Hematopoietic multipotent progenitor cell treated with erythropoietin and hydrocortisone succinate and interleukin-3 and kit ligand, for 8 days (in vitro differentiated cells): ENCODE data around the gene PLAC9.

Experiments
- DNase-seq: peaks from one replicate; pipeline ENCODE4 v3.0.0-alpha.2; 2015

Gene PLAC9

GRCh38 chr10:80186364-80187012 lies 54.0 kb downstream of the PLAC9 start:
- no peak for DNase-seq

GRCh38 chr10:80187060-80187459 lies 54.5 kb downstream of the PLAC9 start:
- DNase-seq: no peak

DNA sequence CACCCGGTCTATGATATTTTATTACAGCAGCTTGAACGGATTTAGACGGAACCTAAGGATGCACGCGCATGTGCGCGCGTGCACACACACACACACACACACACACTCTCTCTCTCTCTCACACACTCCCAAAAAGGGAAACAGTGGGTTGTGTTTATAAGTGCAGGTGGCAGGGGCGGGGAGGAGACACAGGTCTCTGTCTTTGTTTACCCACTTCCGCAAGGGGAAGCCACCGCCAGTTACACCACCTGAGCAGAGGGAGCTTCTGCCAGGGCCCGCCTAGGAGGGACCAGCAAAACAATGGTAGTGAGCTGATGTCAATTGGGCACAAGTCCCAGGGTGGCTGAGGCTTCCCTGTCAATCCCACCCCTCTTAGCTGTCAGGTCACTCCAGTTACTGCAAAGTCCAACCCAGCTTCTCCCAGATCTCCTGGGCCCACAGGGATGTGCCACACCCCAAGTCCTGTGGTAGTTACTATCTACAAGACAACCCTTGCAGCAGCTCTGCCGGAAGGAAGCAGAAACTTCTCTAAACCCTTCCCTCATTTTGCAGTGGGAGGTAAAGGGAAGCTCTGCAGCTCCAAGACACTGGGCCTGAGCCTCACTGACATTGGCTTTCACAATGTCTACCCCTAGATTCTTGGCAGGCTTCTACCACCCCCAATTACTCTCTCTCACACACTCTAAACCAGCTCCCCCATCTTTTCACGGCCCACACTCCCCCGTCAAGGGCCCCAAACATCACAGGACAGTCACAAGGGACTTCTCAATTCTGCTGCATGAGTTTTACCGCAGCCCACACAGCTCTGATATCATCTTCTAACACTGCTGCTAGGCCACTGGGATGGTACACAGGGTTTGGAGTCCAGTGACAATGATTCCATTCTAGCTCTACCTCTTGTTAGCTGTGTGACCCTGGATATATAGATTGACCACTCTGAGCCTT lies 55.2 kb downstream of the PLAC9 start:
- peak; percentile 66 for DNase-seq

- DNase-seq: no peak
Observed at GRCh38 chr10:80188713-80189112, 56.2 kb downstream of the PLAC9 start.

- no peak for DNase-seq
Observed at GRCh38 chr10:80191589-80192270, 59.2 kb downstream of the PLAC9 start.

- no peak for DNase-seq
Observed at GRCh38 chr10:80192553-80192952, 60.0 kb downstream of the PLAC9 start.

- no peak for DNase-seq
Observed at GRCh38 chr10:80194373-80195045, 62.0 kb downstream of the PLAC9 start.
